Uterus (tissue), 4 donors: Measurements from ENCODE around the gene CAPG. TPM values are rescaled to one million over a fixed set of nuclear protein-coding genes. Genes with fewer than 3 reads are reported as not detected.
"Not testable (repeated sequence)": the region's sequence is repeated elsewhere in the genome, so short reads cannot be mapped to it uniquely, and the experiment has no call there.

Experiments
- DNase-seq, 2 donors: peaks; one replicate each; pipeline ENCODE4 v3.0.0-alpha.2; 2019 to 2020
- H3K27ac ChIP-seq, 2 donors: fragments of 200-600 bp; sonication (generic); 1 replicate in 1 of 2; 2 replicates in 1 of 2; pipeline ENCODE4 v1.5.1; 2016 to 2018
- H3K27me3 ChIP-seq, 2 donors: fragments of 200-600 bp; sonication (generic); one replicate each; pipeline ENCODE4 v1.5.1; 2018 to 2019; ENCODE audit warnings: control low read depth in 1 of 2
- H3K36me3 ChIP-seq, 2 donors: fragments of 200-600 bp; sonication (generic); one replicate each; pipeline ENCODE4 v1.5.1; 2019; ENCODE audit warnings: control low read depth in 1 of 2
- H3K4me1 ChIP-seq, 2 donors: fragments of 200-600 bp; sonication (generic); one replicate each; pipeline ENCODE4 v1.5.1; 2018 to 2019; ENCODE audit warnings: control low read depth in 1 of 2
- H3K4me3 ChIP-seq, 2 donors: fragments of 200-600 bp; sonication (generic); 1 replicate in 1 of 2; 2 replicates in 1 of 2; pipeline ENCODE4 v1.5.1; 2018 to 2019; ENCODE audit warnings: mild to moderate bottlenecking in 1 of 2
- H3K9me3 ChIP-seq, 2 donors: fragments of 200-600 bp; sonication (generic); one replicate each; pipeline ENCODE4 v1.5.1; 2019; ENCODE audit warnings: control low read depth in 1 of 2
- POLR2A ChIP-seq, 2 donors: fragments of 450-650 bp; IDR thresholded peaks; one replicate each; pipeline ENCODE4 v1.6.1; 2016; ENCODE audit warnings: antibody characterized with exemption in 2 of 2, mild to moderate bottlenecking in 1 of 2, moderate library complexity in 1 of 2
- intact Hi-C: fragments of 100-400 bp; cut with DNase I; formaldehyde crosslinking; loops from one replicate; pipeline ENCODE4 v1.15.1; 2023; ENCODE audit warnings: low total_unique reads
- total RNA-seq, 4 donors: library from RNA; depleted of rRNA in 3 of 4; stranded (reverse); fragments of >200 nt in 3 of 4; gene quantifications; one replicate each; pipeline versions ENCODE4 v1.1.0 to v1.2.4, GENCODE V29; 2014 to 2023
- TF ChIP-seq, protein P1 (sequence below), 4 experiments: fragments of 200-600 bp in 2 of 4; fragments of 450-650 bp in 2 of 4; sonication (generic) in 2 of 4; IDR thresholded peaks; one replicate each; pipeline ENCODE4 v1.5.1; 2016 to 2019; ENCODE audit warnings: antibody characterized with exemption in 4 of 4, mild to moderate bottlenecking in 2 of 4, moderate library complexity in 1 of 4
- donor health status: DM: yes; HTN: yes; CAD: no.

The CAPG gene
- total RNA-seq, 4 donors from 2014 or later, result 12.3 to 114 (median 65.2) TPM

DNA sequence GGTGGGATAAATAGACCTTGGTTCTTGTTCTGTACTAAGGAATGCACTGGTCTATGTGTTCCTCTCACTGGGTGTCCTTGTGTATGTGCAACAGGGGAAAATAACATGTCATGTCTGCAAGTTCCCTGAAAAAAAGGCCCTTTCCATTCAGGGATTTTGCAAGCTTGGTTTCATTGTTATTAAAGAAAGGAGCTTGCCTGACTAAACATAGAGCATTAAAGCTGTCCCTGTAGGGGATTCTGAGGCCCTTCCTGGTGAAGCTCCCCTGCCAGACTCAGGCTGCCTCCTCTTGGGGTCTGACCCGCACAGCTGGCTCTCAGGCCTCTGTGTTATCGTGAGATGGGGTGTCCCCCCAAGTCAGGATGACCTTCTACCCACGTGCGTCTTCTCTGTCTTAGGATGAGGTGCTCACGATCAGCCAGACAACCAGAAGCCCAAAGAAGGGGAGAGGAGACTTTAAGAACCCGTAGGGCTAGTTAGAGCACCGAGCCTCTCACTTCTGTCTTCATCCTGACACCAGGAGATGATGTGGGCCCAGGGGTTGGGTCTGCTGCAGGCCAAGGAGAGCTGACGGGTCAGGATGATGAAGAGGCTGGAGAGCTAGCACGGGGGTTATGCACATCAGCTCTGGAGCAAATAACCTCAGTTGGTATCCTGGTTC, 21.2 kb downstream of the CAPG start:
- H3K9me3 ChIP-seq, result no peaks in the 10 kb centered on the region
- no peaks in the 10 kb centered on the region for H3K4me1 ChIP-seq
- H3K36me3 ChIP-seq, result no peaks in the 10 kb centered on the region
- DNase-seq, result no peak
- H3K27me3 ChIP-seq, result no peaks in the 10 kb centered on the region
- no peak overlapping the region for H3K27ac ChIP-seq
- no peak for TF ChIP-seq POLR2A (IDR thresholded peaks at IDR 0.05)
- TF ChIP-seq, protein P1, sequence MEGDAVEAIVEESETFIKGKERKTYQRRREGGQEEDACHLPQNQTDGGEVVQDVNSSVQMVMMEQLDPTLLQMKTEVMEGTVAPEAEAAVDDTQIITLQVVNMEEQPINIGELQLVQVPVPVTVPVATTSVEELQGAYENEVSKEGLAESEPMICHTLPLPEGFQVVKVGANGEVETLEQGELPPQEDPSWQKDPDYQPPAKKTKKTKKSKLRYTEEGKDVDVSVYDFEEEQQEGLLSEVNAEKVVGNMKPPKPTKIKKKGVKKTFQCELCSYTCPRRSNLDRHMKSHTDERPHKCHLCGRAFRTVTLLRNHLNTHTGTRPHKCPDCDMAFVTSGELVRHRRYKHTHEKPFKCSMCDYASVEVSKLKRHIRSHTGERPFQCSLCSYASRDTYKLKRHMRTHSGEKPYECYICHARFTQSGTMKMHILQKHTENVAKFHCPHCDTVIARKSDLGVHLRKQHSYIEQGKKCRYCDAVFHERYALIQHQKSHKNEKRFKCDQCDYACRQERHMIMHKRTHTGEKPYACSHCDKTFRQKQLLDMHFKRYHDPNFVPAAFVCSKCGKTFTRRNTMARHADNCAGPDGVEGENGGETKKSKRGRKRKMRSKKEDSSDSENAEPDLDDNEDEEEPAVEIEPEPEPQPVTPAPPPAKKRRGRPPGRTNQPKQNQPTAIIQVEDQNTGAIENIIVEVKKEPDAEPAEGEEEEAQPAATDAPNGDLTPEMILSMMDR (IDR thresholded peaks at IDR 0.05), result no peak
- intact Hi-C loops, result no loop called here
- H3K4me3 ChIP-seq, result no peak overlapping the region

DNA sequence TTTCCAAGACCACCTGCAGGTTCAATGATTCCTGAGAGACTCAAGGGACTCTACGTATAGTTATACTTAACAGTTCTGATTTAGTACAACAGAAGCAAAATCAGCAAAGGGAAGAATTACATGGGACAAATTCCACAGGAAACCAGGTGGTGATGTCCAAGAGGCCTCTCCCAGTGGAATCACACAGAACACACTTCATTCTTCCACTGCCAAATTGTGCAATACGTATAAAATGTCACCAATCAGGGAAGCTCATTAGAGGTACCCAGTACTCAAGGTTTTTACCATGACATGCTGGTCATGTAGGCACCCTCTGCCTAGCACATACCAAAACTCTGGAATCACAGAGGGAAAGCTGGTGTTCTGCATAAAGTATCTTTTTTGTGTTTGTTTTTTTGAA, 22.4 kb downstream of the CAPG start:
- Histone ChIP-seq H3K27me3 (no peaks in the 10 kb centered on the region), H3K9me3 (no peaks in the 10 kb centered on the region), H3K4me1 (no peaks in the 10 kb centered on the region), H3K4me3 (no peak overlapping the region), H3K36me3 (no peaks in the 10 kb centered on the region), H3K27ac (no peak overlapping the region)
- TF ChIP-seq, protein P1 (IDR thresholded peaks at IDR 0.05), result no peak
- no peak for TF ChIP-seq POLR2A (IDR thresholded peaks at IDR 0.05)
- intact Hi-C loops, result no loop called here
- DNase-seq, result no peak

DNA sequence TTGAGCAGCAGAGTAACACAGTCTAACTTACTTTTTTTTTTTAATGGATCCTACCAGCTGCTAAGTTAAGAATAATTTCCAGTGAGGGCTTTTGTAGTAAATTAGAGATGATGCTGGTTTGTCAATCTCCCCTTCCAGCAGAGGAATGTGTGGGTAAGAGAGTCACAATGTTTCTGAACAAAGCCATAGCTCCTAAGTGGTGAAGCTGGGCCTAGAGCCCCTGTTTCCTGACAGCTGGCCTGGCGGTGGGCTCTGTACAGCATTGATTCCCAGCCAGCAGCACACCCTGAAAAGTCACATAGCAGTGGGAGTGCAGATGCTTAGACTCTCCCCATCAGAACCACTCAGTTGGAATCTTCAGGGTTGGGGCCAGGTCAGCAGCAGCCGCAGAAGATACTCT, 24.4 kb downstream of the CAPG start:
- no peaks in the 10 kb centered on the region for H3K4me1 ChIP-seq
- H3K27me3 ChIP-seq, result no peaks in the 10 kb centered on the region
- intact Hi-C loops, result no loop called here
- no peak overlapping the region for H3K4me3 ChIP-seq
- H3K27ac ChIP-seq, result no peak overlapping the region
- H3K36me3 ChIP-seq, result no peaks in the 10 kb centered on the region
- no peaks in the 10 kb centered on the region for H3K9me3 ChIP-seq
- DNase-seq, result no peak
- no peak for TF ChIP-seq POLR2A (IDR thresholded peaks at IDR 0.05)
- TF ChIP-seq, protein P1 (IDR thresholded peaks at IDR 0.05), result no peak

DNA sequence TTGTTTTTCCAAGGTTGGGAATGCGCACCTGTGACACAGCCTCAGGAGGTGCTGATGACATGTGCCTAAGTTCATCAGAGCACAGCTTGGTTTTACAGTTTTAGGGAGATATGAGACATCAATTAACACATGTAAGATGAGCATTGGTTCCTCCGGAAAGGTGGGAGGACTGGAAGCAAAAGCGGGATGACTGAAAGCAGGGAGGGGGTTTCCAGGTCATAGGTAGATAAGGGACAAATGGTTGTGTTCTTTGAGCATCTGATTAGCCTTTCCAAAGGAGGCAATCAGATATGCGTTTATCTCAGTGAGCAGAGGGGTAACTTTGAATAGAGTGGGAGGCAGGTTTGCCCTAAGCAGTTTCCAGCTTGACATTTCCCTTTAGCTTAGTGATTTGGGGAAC, 26.3 kb downstream of the CAPG start:
- Histone ChIP-seq H3K36me3 (no peaks in the 10 kb centered on the region), H3K4me3 (no peak overlapping the region), H3K4me1 (no peaks in the 10 kb centered on the region), H3K27me3 (no peaks in the 10 kb centered on the region), H3K27ac (no peak overlapping the region), H3K9me3 (no peaks in the 10 kb centered on the region)
- no peak for TF ChIP-seq POLR2A (IDR thresholded peaks at IDR 0.05)
- TF ChIP-seq, protein P1 (IDR thresholded peaks at IDR 0.05), result no peak
- no peak for DNase-seq
- intact Hi-C loops, result no loop called here

DNA sequence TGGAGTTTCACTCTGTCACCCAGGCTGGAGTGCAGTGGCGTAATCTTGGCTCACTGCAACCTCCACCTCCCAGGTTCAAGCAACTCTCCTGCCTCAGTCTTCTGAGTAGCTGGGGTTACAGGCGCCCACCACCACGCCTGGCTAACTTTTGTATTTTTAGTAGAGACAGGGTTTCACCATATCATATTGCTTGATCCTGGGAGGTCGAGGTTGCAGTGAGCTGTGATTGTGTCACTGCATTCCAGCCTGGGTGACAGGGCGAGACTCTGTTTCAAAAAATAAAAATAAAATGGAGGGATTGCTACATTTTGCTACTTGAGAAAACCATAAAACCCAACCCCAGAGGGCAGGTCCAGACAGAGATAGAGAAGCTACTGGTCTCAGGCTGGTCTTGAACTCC, 27.0 kb downstream of the CAPG start:
- H3K27me3 ChIP-seq, result not testable (repeated sequence)

DNA sequence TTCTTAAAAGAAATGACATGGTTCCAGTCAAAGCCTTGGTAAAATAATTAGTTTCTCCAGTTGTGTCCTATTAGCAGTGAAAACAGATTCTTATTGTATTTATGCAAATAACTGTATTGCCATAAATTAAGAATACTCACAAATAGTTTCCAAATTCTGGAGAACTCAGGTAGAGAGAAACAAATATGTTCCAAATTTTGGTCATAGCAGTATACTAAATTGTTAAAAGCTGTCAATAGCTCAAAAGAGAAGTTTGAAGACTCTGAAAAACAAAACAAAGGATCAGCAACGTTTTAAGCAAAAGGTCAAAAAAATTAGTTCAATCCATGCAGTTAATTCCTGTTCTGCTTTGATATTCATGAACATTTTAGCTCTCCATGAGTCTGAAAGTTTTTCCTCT, 30.1 kb downstream of the CAPG start:
- Histone ChIP-seq H3K27ac (no peak overlapping the region), H3K4me1 (no peaks in the 10 kb centered on the region), H3K9me3 (no peaks in the 10 kb centered on the region), H3K36me3 (no peaks in the 10 kb centered on the region), H3K27me3 (no peaks in the 10 kb centered on the region), H3K4me3 (no peak overlapping the region)
- no peak for DNase-seq
- intact Hi-C loops, result no loop called here
- TF ChIP-seq, protein P1 (IDR thresholded peaks at IDR 0.05), result no peak
- no peak for TF ChIP-seq POLR2A (IDR thresholded peaks at IDR 0.05)

More for the DNA sequence above, 27.0 kb downstream of the CAPG start:
- H3K4me3 ChIP-seq, intact Hi-C loops, H3K4me1 ChIP-seq, H3K36me3 ChIP-seq, H3K27ac ChIP-seq, DNase-seq, H3K9me3 ChIP-seq: not testable (repeated sequence)
